Measurements from ENCODE around the gene N4BP2L2.

DNA sequence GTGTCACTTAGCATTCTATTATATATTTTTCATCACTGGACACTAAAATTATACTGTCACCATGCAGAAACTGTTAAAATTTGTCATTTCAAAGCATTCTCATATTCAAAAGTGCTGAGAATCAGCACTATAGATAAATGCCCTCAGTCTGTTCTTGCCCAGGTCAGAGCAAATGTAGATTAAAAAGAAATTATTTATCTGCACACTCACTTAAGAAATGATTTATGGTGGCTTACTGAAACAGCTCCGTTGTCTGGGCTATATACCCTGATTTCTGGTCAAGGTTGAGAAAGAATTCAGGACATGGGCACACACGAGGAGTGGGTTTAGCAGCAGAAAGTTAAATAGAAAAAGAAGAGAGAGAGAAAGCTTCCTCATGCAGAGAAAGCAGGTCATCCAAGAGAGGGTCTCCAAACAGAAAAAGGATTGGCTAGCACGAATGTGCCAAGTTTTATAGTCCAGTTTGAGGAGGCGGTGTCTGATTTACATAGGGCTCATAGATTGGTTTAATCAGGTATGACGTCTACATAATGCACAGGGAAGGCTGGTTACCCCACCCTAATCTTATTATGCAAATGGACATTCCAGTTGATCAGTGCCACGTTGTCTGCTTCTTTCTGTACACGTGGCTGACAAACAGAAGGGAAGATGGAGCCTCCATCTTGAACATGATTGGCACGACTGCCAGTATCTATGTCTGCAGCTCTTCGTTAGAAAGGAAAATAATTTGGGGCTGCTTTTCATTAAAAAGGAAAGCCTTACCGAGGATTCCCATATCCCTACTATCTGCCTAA lies 63.4 kb downstream of the N4BP2L2 start:
- TF ChIP-seq EZH2phosphoT487 (IDR thresholded peaks at IDR 0.05; ENCODE audit: borderline replicate concordance, low read depth, low read length) (no peak), CTCF (conservative IDR thresholded peaks at IDR 0.05; ENCODE audit: low read length) (no peak)

Data from OCI-LY7 (cell line).